VCaP (cell line): ENCODE data around the gene LMAN1L.

Source experiments
- H3K27ac ChIP-seq: fragments of 450-650 bp; 2 replicates; pipeline ENCODE4 v1.5.1; 2017
- CTCF ChIP-seq: fragments of 450-650 bp; conservative IDR thresholded peaks from 2 replicates; pipeline ENCODE4 v1.5.1; 2017; ENCODE audit warnings: mild to moderate bottlenecking, moderate library complexity

Gene LMAN1L

GRCh38 chr15:74799255-74799855 is 13.3 kb upstream of the LMAN1L start:
- H3K27ac ChIP-seq: peak overlapping the region; percentile 48
- no peak for TF ChIP-seq CTCF

- TF ChIP-seq CTCF: peak; percentile 99
- peak overlapping the region; percentile 48 for H3K27ac ChIP-seq
Observed at GRCh38 chr15:74799856-74800558, 12.6 kb upstream of the LMAN1L start.

- TF ChIP-seq CTCF: no peak
- H3K27ac ChIP-seq: peak overlapping the region; percentile 48
Observed at GRCh38 chr15:74800559-74801094, 12.0 kb upstream of the LMAN1L start.

- no peak overlapping the region for H3K27ac ChIP-seq
- no peak for TF ChIP-seq CTCF
Observed at GRCh38 chr15:74801311-74801997, 11.2 kb upstream of the LMAN1L start.

- no peak for TF ChIP-seq CTCF
- H3K27ac ChIP-seq: no peak overlapping the region
Observed at GRCh38 chr15:74802290-74802689, 10.3 kb upstream of the LMAN1L start.

- no peak for TF ChIP-seq CTCF
- no peak overlapping the region for H3K27ac ChIP-seq
Observed at GRCh38 chr15:74802862-74803447, 9.7 kb upstream of the LMAN1L start.

- H3K27ac ChIP-seq: no peak overlapping the region
- no peak for TF ChIP-seq CTCF
Observed at GRCh38 chr15:74804935-74805334, 7.7 kb upstream of the LMAN1L start.
